Pancreas (tissue), 10 donors: ENCODE measurements around the gene HPX. TPM values are rescaled to one million over a fixed set of nuclear protein-coding genes. Genes with fewer than 3 reads are reported as not detected.
A peak's percentile ranks its signal among the peaks of the same experiment; 100 is the strongest.

Source experiments
- ATAC-seq, 4 donors: fragments of 200-7000 bp; cut with Tn5 transposase; one replicate each; pipeline versions ENCODE4 v1.8.0 to v1.9.1; 2020; ENCODE audit warnings: mild to moderate bottlenecking in 4 of 4, moderate library complexity in 4 of 4
- DNase-seq, 6 donors: peaks; one replicate each; pipeline ENCODE4 v3.0.0-alpha.2; 2020
- FAIRE-seq: peaks from 2 replicates; lab custom pipeline; 2012; peaks lifted over from hg19 to GRCh38; lab: Jason Lieb, UNC
- H3K27ac ChIP-seq, 4 donors: fragments of 200-600 bp; sonication (generic); 1 replicate in 3 of 4; 2 replicates in 1 of 4; pipeline versions ENCODE4 v1.5.0 to v1.8.0; 2020
- H3K27me3 ChIP-seq, 4 donors: fragments of 200-600 bp; one replicate each; pipeline ENCODE4 v1.8.0; 2021
- H3K36me3 ChIP-seq, 3 donors: fragments of 200-600 bp; sonication (generic) in 1 of 3; one replicate each; pipeline versions ENCODE4 v1.5.0 to v1.8.0; 2020 to 2021
- H3K4me1 ChIP-seq, 3 donors: fragments of 200-600 bp; one replicate each; pipeline ENCODE4 v1.8.0; 2021
- H3K4me3 ChIP-seq, 4 donors: fragments of 200-600 bp; sonication (generic) in 2 of 4; one replicate each; pipeline versions ENCODE4 v1.5.0 to v1.8.0; 2020 to 2021
- H3K9me3 ChIP-seq, 4 donors: fragments of 200-600 bp; one replicate each; pipeline ENCODE4 v1.8.0; 2021
- CTCF ChIP-seq, 4 donors: fragments of 200-600 bp; sonication (generic) in 3 of 4; IDR thresholded peaks; one replicate each; pipeline versions ENCODE4 v1.5.0 to v1.8.0; 2021; ENCODE audit warnings: antibody characterized with exemption in 4 of 4
- WGBS, 2 donors: extraction: QIAGEN DNeasy Blood & Tissue Kit; methylation state at CpG; one replicate each; pipeline ENCODE4 v1.1.7; 2013; 5-methylcytosine and 5-hydroxymethylcytosine counted together
- intact Hi-C, 3 donors: fragments of 100-400 bp; cut with DNase I; formaldehyde crosslinking; loops; one replicate each; pipeline versions ENCODE4 v1.11.1 to v1.14.2; 2022
- polyA plus RNA-seq, 2 donors: library from polyadenylated mRNA; stranded (reverse); fragments of 200-250 nt; gene quantifications; one replicate each; pipeline ENCODE4 v1.2.3, GENCODE V29; 2013
- total RNA-seq, 6 donors: library from RNA; stranded (reverse); fragmentation: NEBNext Ultra II Directional in 4 of 6; extraction: Animal tissue kit (Norgen Biotek cat#: 25700) in 4 of 6; gene quantifications; one replicate each; pipeline versions ENCODE4 v1.2.1 to v1.2.4, GENCODE V29; 2021 to 2023
- donor health status: healthy with polysubstance abuse.
- donor health status: DM: no; HTN: no; CAD: no; lungs with moderate emphysema.
- donor health status: DM: no; HTN: no; CAD: no.
- donor health status: control.
- donor health status: control.
- donor health status: Bipolar disorder and iron deficiency.
- donor health status: DM: yes; HTN: yes; CAD: no.
- donor health status: DM: no; HTN: no; CAD: no.
- donor health status: DM: no; HTN: no; CAD: no.
- donor health status: DM: yes; HTN: yes; CAD: no.

The HPX gene
- total and polyA plus RNA-seq, 8 donors = 0.91 to 5.2 (median 2.9) TPM

- no peaks in the 10 kb centered on the region for H3K9me3 ChIP-seq
- H3K4me3 ChIP-seq = no peak overlapping the region
- WGBS, 2 donors = 81 to 86% methylated on average over 16 of the region's 16 CpGs
- no peaks in the 10 kb centered on the region for H3K27me3 ChIP-seq
- FAIRE-seq (no peak), ATAC-seq (peak in 2 of 4 donors; percentile 49 to 51), DNase-seq (no peak)
- intact Hi-C loops = no loop called here
- no peak for TF ChIP-seq CTCF (IDR thresholded peaks at IDR 0.05)
- H3K36me3 ChIP-seq = no peaks in the 10 kb centered on the region
- no peaks in the 10 kb centered on the region for H3K4me1 ChIP-seq
- H3K27ac ChIP-seq = no peak overlapping the region
Observed at GRCh38 chr11:6404342-6405051, 36.3 kb downstream of the HPX start.

GRCh38 chr11:6403539-6403938, 37.2 kb downstream of the HPX start:
- no peaks in the 10 kb centered on the region for H3K36me3 ChIP-seq
- H3K4me3 ChIP-seq = no peak overlapping the region
- H3K9me3 ChIP-seq = no peaks in the 10 kb centered on the region
- no peak for FAIRE-seq
- no peak for ATAC-seq
- no peaks in the 10 kb centered on the region for H3K4me1 ChIP-seq
- no peak for TF ChIP-seq CTCF (IDR thresholded peaks at IDR 0.05)
- no peak for DNase-seq
- WGBS, 2 donors = 78 to 88% methylated on average over 8 of the region's 8 CpGs
- intact Hi-C loops = no loop called here
- H3K27me3 ChIP-seq = no peaks in the 10 kb centered on the region
- H3K27ac ChIP-seq = no peak overlapping the region

DNA sequence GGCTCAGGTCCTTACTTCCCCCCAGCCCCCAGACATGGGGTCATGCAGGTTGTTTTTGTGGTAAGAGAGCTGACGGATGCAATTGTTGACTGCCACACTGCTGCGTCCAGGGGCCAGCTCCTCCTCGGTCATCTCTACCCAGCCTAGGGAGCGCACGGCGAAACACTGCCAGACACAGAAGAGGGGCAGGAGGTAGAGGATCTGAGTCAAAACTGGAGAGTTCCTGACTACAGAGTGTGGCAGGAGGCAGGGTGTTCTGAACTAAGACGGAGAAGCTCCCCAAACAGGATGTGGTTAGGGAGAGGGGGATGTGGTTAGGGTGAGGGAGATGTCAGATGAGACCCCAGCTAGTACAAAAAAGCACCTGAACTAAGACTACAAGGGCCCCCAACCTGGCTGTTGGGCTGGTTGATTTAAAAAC, 38.2 kb downstream of the HPX start:
- DNase-seq (no peak), ATAC-seq (no peak), FAIRE-seq (no peak)
- TF ChIP-seq CTCF (IDR thresholded peaks at IDR 0.05) = no peak
- no peaks in the 10 kb centered on the region for H3K36me3 ChIP-seq
- H3K27ac ChIP-seq = no peak overlapping the region
- H3K9me3 ChIP-seq = no peaks in the 10 kb centered on the region
- H3K27me3 ChIP-seq = no peaks in the 10 kb centered on the region
- H3K4me1 ChIP-seq = no peaks in the 10 kb centered on the region
- intact Hi-C loops = no loop called here
- no peak overlapping the region for H3K4me3 ChIP-seq
- WGBS, 2 donors = 86 to 88% methylated on average over 7 of the region's 7 CpGs

- H3K27me3 ChIP-seq = no peaks in the 10 kb centered on the region
- no peaks in the 10 kb centered on the region for H3K4me1 ChIP-seq
- intact Hi-C loops = no loop called here
- DNase-seq (no peak), ATAC-seq (no peak), FAIRE-seq (no peak)
- H3K9me3 ChIP-seq = no peaks in the 10 kb centered on the region
- TF ChIP-seq CTCF (IDR thresholded peaks at IDR 0.05) = no peak
- no peak overlapping the region for H3K4me3 ChIP-seq
- H3K27ac ChIP-seq = no peak overlapping the region
- H3K36me3 ChIP-seq = no peaks in the 10 kb centered on the region
- WGBS, 2 donors = 84 to 86% methylated on average over 12 of the region's 12 CpGs
Observed at GRCh38 chr11:6402061-6402470, 38.7 kb downstream of the HPX start.

DNA sequence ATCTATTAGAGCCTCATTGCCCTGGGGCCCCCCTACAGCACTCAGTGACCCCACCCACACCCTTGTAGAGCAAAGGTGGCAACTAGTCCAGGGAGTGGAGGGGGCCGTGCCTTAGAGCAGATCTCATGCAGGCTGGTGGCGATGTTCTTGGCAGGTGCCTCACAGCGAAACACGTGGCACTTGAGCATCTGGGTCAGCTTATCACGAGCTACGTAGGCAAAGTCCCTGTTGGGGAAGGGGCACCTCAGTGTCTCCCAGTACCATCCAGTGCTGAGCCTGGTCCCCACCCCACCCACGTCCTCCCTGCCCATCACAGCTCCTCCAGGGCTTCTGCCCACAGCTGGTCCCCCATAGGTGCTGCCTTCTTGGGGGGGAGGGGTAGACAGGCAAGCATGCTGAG, 39.3 kb downstream of the HPX start:
- ATAC-seq = no peak
- H3K27ac ChIP-seq = no peak overlapping the region
- no peaks in the 10 kb centered on the region for H3K36me3 ChIP-seq
- H3K9me3 ChIP-seq = no peaks in the 10 kb centered on the region
- WGBS, 2 donors = 87 to 97% methylated on average over 7 of the region's 7 CpGs
- intact Hi-C loops = no loop called here
- H3K4me1 ChIP-seq = no peaks in the 10 kb centered on the region
- no peak for DNase-seq
- TF ChIP-seq CTCF (IDR thresholded peaks at IDR 0.05) = no peak
- FAIRE-seq = no peak
- H3K27me3 ChIP-seq = no peaks in the 10 kb centered on the region
- no peak overlapping the region for H3K4me3 ChIP-seq
